T1000 (cell line): ENCODE data around the gene TRAF5.
"Not testable (repeated sequence)": the region's sequence is repeated elsewhere in the genome, so short reads cannot be mapped to it uniquely, and the experiment has no call there.

Experiments
- DNase-seq: peaks from one replicate; lab custom pipeline; 2025; ENCODE audit warnings: mixed read lengths; lab: John Stamatoyannopoulos, UW

The TRAF5 gene

GRCh38 chr1:211326528-211327345, at the start of gene TRAF5:
Gene TRAF5 (plus strand): TSS chr1:211326833. CDS start chr1:211353240, 26,407 bp downstream.
- no peak for DNase-seq

GRCh38 chr1:211279340-211279739, 47.3 kb upstream of the TRAF5 start:
- no peak for DNase-seq

- no peak for DNase-seq
Observed at GRCh38 chr1:211280910-211281309, 45.7 kb upstream of the TRAF5 start.

GRCh38 chr1:211281320-211282022, 45.2 kb upstream of the TRAF5 start:
- DNase-seq: no peak

- no peak for DNase-seq
Observed at GRCh38 chr1:211282023-211282373, 44.6 kb upstream of the TRAF5 start.

- no peak for DNase-seq
Observed at GRCh38 chr1:211285196-211285595, 41.4 kb upstream of the TRAF5 start.

GRCh38 chr1:211287218-211287617, 39.4 kb upstream of the TRAF5 start:
- no peak for DNase-seq

GRCh38 chr1:211292411-211292810, 34.2 kb upstream of the TRAF5 start:
- DNase-seq: no peak

GRCh38 chr1:211296396-211296795, 30.2 kb upstream of the TRAF5 start:
- no peak for DNase-seq

- DNase-seq: no peak
Observed at GRCh38 chr1:211305044-211305443, 21.6 kb upstream of the TRAF5 start.

GRCh38 chr1:211309617-211310016, 17.0 kb upstream of the TRAF5 start:
- no peak for DNase-seq

GRCh38 chr1:211313392-211313791, 13.2 kb upstream of the TRAF5 start:
- DNase-seq: no peak

GRCh38 chr1:211318576-211319280, 7.9 kb upstream of the TRAF5 start:
- DNase-seq: no peak

GRCh38 chr1:211319892-211320291, 6.7 kb upstream of the TRAF5 start:
- DNase-seq: no peak

- DNase-seq: no peak
Observed at GRCh38 chr1:211320980-211321379, 5.7 kb upstream of the TRAF5 start.

- not testable (repeated sequence) for DNase-seq
Observed at GRCh38 chr1:211321646-211322045, 5.0 kb upstream of the TRAF5 start.

GRCh38 chr1:211323156-211324063, 3.2 kb upstream of the TRAF5 start:
- peak; percentile 20 for DNase-seq

GRCh38 chr1:211324992-211325775, 1.4 kb upstream of the TRAF5 start:
- no peak for DNase-seq

GRCh38 chr1:211326140-211326527, 499 bp upstream of the TRAF5 start:
- DNase-seq: no peak

GRCh38 chr1:211327346-211327921, 801 bp downstream of the TRAF5 start:
- DNase-seq: no peak
